Activated T-helper 2 cell treated with anti-CD3 and anti-CD28 coated beads, Interferon-gamma antibody, Interleukin-2, Interleukin-4, amounts not matched to agents 10 μg/mL and 5 μg/mL and 100 μg/mL, durations not matched to agents 14 hours and 24 hours and 36 hours (primary cell): ENCODE data around the gene CCM2. TPM values are rescaled to one million over a fixed set of nuclear protein-coding genes. Genes with fewer than 3 reads are reported as not detected.

Source experiments
- DNase-seq: peaks from one replicate; pipeline ENCODE4 v3.0.0; 2021; ENCODE audit warnings: low spot score
- H3K27ac Mint-ChIP-seq: one replicate; pipeline ENCODE4 v1.8.0; 2021; ENCODE audit warnings: mixed read lengths
- H3K27me3 Mint-ChIP-seq: one replicate; pipeline ENCODE4 v1.8.0; 2021; ENCODE audit warnings: low read depth, mixed read lengths
- H3K36me3 Mint-ChIP-seq: one replicate; pipeline ENCODE4 v1.8.0; 2021; ENCODE audit warnings: low read depth, mixed read lengths
- H3K4me1 Mint-ChIP-seq: one replicate; pipeline ENCODE4 v1.8.0; 2021; ENCODE audit warnings: low read depth, mixed read lengths
- H3K4me3 Mint-ChIP-seq: one replicate; pipeline ENCODE4 v1.8.0; 2021; ENCODE audit warnings: low read depth, mild to moderate bottlenecking, moderate library complexity, mixed read lengths
- H3K9me3 Mint-ChIP-seq: one replicate; pipeline ENCODE4 v1.8.0; 2021; ENCODE audit warnings: mixed read lengths
- intact Hi-C: fragments of 100-400 bp; cut with micrococcal nuclease; formaldehyde crosslinking; loops from one replicate; pipeline ENCODE4 v1.15.1; 2023
- total RNA-seq: library from RNA; stranded (reverse); gene quantifications from 2 replicates; pipeline ENCODE4 v1.2.3, GENCODE V29; 2022

Gene CCM2
- total RNA-seq, 1 donor from 2014 or later, result 61.3 TPM

DNA sequence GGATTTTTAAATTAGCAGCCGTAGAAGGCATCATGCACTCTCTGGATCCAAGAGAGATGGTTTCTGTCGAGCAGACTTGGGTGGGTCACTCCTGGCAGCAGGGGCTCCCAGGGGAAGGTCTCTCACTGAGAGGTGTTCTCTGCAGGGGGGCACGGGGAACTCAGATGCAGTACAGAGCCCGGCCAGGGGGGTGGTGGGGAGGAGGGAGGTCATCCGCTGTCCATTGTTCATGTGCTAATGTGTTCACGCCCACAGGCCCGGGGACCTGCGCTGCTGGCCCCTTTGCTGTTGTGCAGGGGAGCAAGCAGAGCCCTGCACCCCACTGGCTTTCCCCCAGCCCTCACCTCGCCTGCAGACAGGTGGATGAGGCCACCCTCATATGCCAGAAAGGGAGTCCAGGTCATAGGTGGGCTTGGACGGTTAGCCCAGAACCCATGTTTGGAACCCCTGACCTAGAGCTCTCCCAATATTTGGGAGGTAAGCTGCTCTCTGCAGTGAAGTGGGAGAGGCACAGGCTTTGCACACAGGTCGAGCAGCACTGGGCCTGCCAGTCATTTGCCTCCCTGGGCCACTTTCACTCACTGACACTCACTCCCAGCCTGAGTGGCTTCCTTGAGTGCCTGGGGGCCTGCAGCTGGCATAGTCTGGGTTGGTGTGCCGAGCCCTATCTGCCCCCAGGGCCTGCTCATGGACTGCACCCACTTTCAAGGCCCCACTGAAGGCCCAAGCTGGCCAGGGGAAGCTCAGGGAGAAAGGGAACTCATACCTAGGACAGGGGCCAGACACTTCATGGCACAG, 124.1 kb downstream of the CCM2 start:
- Mint-ChIP-seq H3K9me3 (no peaks in the 10 kb centered on the region), H3K36me3 (no peaks in the 10 kb centered on the region), H3K27me3 (no peaks in the 10 kb centered on the region), H3K4me1 (peaks cover 12% of the 10 kb centered on the region), H3K4me3 (no peak overlapping the region), H3K27ac (no peak overlapping the region)
- intact Hi-C loops, result no loop called here
- DNase-seq, result no peak

DNA sequence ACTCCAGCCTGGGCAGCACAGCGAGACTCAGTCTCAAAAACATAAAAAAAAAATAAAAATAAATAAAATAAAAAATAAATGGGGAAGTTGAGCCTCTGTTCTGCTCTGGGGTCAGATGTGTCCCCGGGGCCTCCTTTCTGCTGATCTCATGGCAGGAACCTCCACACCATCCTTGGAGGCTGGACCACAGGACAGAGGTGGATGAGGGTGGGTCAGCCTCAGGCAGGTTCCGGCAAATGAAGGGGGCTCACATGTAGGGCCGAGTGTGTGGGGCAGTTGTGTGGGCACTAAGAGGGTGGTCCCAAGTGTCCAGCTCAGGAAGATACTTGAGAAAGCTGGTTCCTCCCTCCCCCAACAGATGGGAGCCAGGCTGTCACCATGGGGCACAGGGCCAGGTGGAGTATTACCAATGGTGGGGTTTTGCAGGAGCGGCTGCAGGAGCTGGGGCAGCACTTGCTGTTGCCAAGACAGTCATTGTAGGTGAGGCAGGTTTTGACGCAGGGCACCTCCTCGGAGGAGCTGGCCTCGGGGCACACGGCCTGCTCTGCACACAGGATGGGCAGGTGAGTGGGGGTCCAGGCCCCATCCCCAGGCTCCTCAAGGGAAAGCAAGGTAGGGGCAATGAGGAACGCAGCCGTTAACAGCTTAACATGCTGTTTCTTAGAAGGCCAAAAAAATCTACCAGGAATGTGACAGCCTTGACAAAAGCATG, 125.3 kb downstream of the CCM2 start:
- no peaks in the 10 kb centered on the region for H3K9me3 Mint-ChIP-seq
- DNase-seq, result no peak
- H3K4me3 Mint-ChIP-seq, result no peak overlapping the region
- no peaks in the 10 kb centered on the region for H3K27me3 Mint-ChIP-seq
- H3K27ac Mint-ChIP-seq, result no peak overlapping the region
- H3K36me3 Mint-ChIP-seq, result no peaks in the 10 kb centered on the region
- intact Hi-C loops, result no loop called here
- peaks cover 12% of the 10 kb centered on the region for H3K4me1 Mint-ChIP-seq

Other genes starting within 250 kb of the CCM2 start
- gene PPIA, start 203.5 kb upstream of the CCM2 start, total RNA-seq, result 2,442 and 2,446 TPM in 2 replicates
- 204 and 208 TPM in 2 replicates for gene H2AZ2, start 152.1 kb upstream of the CCM2 start, total RNA-seq
- gene PURB, start 114.7 kb upstream of the CCM2 start, total RNA-seq, result 32.9 and 33.9 TPM in 2 replicates
- 442 and 450 TPM in 2 replicates for gene MYO1G, start 21.2 kb upstream of the CCM2 start, total RNA-seq
- 0.30 and 0.52 TPM in 2 replicates for gene NACAD, start 88.8 kb downstream of the CCM2 start, total RNA-seq
- gene TBRG4, start 111.5 kb downstream of the CCM2 start, total RNA-seq, result 167 and 180 TPM in 2 replicates
- 0.14 TPM in 2 replicates for gene RAMP3, start 157.6 kb downstream of the CCM2 start, total RNA-seq